ENCODE measurements around the gene PARK7.

PARK7 gene

GRCh38 chr1:8004113-8004802, 42.7 kb downstream of the PARK7 start:
- H3K4me3 Mint-ChIP-seq = no peak overlapping the region
- H3K27me3 Mint-ChIP-seq (ENCODE audit: low read depth, poor library complexity) = no peaks in the 10 kb centered on the region
- no peak for TF ChIP-seq CTCF (IDR thresholded peaks at IDR 0.05)
- no peaks in the 10 kb centered on the region for H3K9me3 Mint-ChIP-seq
- peaks cover 5% of the 10 kb centered on the region for H3K36me3 Mint-ChIP-seq (ENCODE audit: low read depth)
- DNase-seq = no peak
- peak overlapping the region; percentile 77 for H3K27ac Mint-ChIP-seq
- H3K4me1 Mint-ChIP-seq = peaks cover 41% of the 10 kb centered on the region

- Mint-ChIP-seq H3K36me3 (ENCODE audit: low read depth) (peaks cover 5% of the 10 kb centered on the region), H3K4me1 (peaks cover 41% of the 10 kb centered on the region), H3K9me3 (no peaks in the 10 kb centered on the region), H3K27me3 (ENCODE audit: low read depth, poor library complexity) (no peaks in the 10 kb centered on the region), H3K4me3 (no peak overlapping the region), H3K27ac (peak overlapping the region; percentile 77)
- no peak for TF ChIP-seq CTCF (IDR thresholded peaks at IDR 0.05)
- DNase-seq = no peak
Observed at GRCh38 chr1:8004803-8005573, 43.5 kb downstream of the PARK7 start.

- Mint-ChIP-seq H3K4me1 (peaks cover 47% of the 10 kb centered on the region), H3K27ac (peak overlapping the region; percentile 54), H3K36me3 (ENCODE audit: low read depth) (no peaks in the 10 kb centered on the region), H3K27me3 (ENCODE audit: low read depth, poor library complexity) (no peaks in the 10 kb centered on the region), H3K4me3 (no peak overlapping the region), H3K9me3 (no peaks in the 10 kb centered on the region)
- DNase-seq = no peak
- TF ChIP-seq CTCF (IDR thresholded peaks at IDR 0.05) = no peak
Observed at GRCh38 chr1:8006037-8006963, 44.8 kb downstream of the PARK7 start.

GRCh38 chr1:8009043-8010002, 47.8 kb downstream of the PARK7 start:
- H3K36me3 Mint-ChIP-seq (ENCODE audit: low read depth) = peaks cover 14% of the 10 kb centered on the region
- no peak for TF ChIP-seq CTCF (IDR thresholded peaks at IDR 0.05)
- H3K27ac Mint-ChIP-seq = no peak overlapping the region
- no peaks in the 10 kb centered on the region for H3K9me3 Mint-ChIP-seq
- H3K27me3 Mint-ChIP-seq (ENCODE audit: low read depth, poor library complexity) = no peaks in the 10 kb centered on the region
- no peak overlapping the region for H3K4me3 Mint-ChIP-seq
- no peak for DNase-seq
- peaks cover 28% of the 10 kb centered on the region for H3K4me1 Mint-ChIP-seq

GRCh38 chr1:8010080-8010664, 48.7 kb downstream of the PARK7 start:
- Mint-ChIP-seq H3K4me3 (no peak overlapping the region), H3K4me1 (peaks cover 23% of the 10 kb centered on the region)

More at GRCh38 chr1:8010080-8010664, 48.7 kb downstream of the PARK7 start:
- TF ChIP-seq CTCF (IDR thresholded peaks at IDR 0.05) = no peak
- no peaks in the 10 kb centered on the region for H3K9me3 Mint-ChIP-seq
- H3K36me3 Mint-ChIP-seq (ENCODE audit: low read depth) = peaks cover 20% of the 10 kb centered on the region
- H3K27me3 Mint-ChIP-seq (ENCODE audit: low read depth, poor library complexity) = no peaks in the 10 kb centered on the region
- no peak for DNase-seq
- peak overlapping the region; percentile 6 for H3K27ac Mint-ChIP-seq

Data from nephron progenitor cell (in vitro differentiated cells).